GM12872 (cell line): Measurements from ENCODE around the gene PPP6R1.

Experiments used
- CTCF ChIP-seq: IDR thresholded peaks from 3 replicates; pipeline ENCODE4 v1.5.1; 2011; ENCODE audit warnings: low read depth, mild to moderate bottlenecking, low read length, moderate library complexity; ENCODE audit not compliant: insufficient read depth

Gene PPP6R1

GRCh38 chr19:55278391-55279135 lies 19.7 kb upstream of the PPP6R1 start:
- no peak for TF ChIP-seq CTCF

GRCh38 chr19:55277494-55277893 lies 18.7 kb upstream of the PPP6R1 start:
- TF ChIP-seq CTCF = no peak

GRCh38 chr19:55276720-55277430 lies 18.1 kb upstream of the PPP6R1 start:
- TF ChIP-seq CTCF = no peak

GRCh38 chr19:55275851-55276719 lies 17.3 kb upstream of the PPP6R1 start:
- TF ChIP-seq CTCF = no peak

- no peak for TF ChIP-seq CTCF
Measured at GRCh38 chr19:55273978-55274707, 15.3 kb upstream of the PPP6R1 start.

GRCh38 chr19:55272142-55272541 lies 13.3 kb upstream of the PPP6R1 start:
- no peak for TF ChIP-seq CTCF
